ENCODE results near the gene PSMB3.

GRCh38 chr17:38762231-38762630 is 9.7 kb downstream of the PSMB3 start:
- TF ChIP-seq, protein P1, sequence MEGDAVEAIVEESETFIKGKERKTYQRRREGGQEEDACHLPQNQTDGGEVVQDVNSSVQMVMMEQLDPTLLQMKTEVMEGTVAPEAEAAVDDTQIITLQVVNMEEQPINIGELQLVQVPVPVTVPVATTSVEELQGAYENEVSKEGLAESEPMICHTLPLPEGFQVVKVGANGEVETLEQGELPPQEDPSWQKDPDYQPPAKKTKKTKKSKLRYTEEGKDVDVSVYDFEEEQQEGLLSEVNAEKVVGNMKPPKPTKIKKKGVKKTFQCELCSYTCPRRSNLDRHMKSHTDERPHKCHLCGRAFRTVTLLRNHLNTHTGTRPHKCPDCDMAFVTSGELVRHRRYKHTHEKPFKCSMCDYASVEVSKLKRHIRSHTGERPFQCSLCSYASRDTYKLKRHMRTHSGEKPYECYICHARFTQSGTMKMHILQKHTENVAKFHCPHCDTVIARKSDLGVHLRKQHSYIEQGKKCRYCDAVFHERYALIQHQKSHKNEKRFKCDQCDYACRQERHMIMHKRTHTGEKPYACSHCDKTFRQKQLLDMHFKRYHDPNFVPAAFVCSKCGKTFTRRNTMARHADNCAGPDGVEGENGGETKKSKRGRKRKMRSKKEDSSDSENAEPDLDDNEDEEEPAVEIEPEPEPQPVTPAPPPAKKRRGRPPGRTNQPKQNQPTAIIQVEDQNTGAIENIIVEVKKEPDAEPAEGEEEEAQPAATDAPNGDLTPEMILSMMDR (IDR thresholded peaks at IDR 0.05), result no peak
- no peak for TF ChIP-seq POLR2A (IDR thresholded peaks at IDR 0.05)

Measured in breast epithelium (tissue), 3 donors.